GM18507 (cell line): ENCODE measurements around the gene BMPER.

Experiments
- DNase-seq: peaks from one replicate; pipeline ENCODE4 v3.0.0; 2011; ENCODE audit warnings: low read depth; ENCODE audit not compliant: insufficient read length; ENCODE audit errors: extremely low spot score
- FAIRE-seq: peaks from 2 replicates; lab custom pipeline; 2011; peaks lifted over from hg19 to GRCh38; lab: Jason Lieb, UNC

BMPER gene

GRCh38 chr7:33952824-33953223 is 47.5 kb downstream of the BMPER start:
- FAIRE-seq (no peak), DNase-seq (no peak)

- FAIRE-seq (no peak), DNase-seq (no peak)
Observed at GRCh38 chr7:33958104-33958503, 52.8 kb downstream of the BMPER start.

- no peak for DNase-seq
- no peak for FAIRE-seq
Observed at GRCh38 chr7:33959676-33960075, 54.3 kb downstream of the BMPER start.

GRCh38 chr7:33961948-33962347 is 56.6 kb downstream of the BMPER start:
- FAIRE-seq = no peak
- no peak for DNase-seq

GRCh38 chr7:33964417-33965182 is 59.3 kb downstream of the BMPER start:
- FAIRE-seq = no peak
- DNase-seq = no peak

- no peak for FAIRE-seq
- DNase-seq = no peak
Observed at GRCh38 chr7:33965183-33965744, 59.9 kb downstream of the BMPER start.

- FAIRE-seq (no peak), DNase-seq (no peak)
Observed at GRCh38 chr7:33968591-33968990, 63.3 kb downstream of the BMPER start.

GRCh38 chr7:33970536-33970935 is 65.2 kb downstream of the BMPER start:
- no peak for DNase-seq
- FAIRE-seq = no peak

- DNase-seq (no peak), FAIRE-seq (no peak)
Observed at GRCh38 chr7:33971106-33971505, 65.8 kb downstream of the BMPER start.

- no peak for DNase-seq
- FAIRE-seq = no peak
Observed at GRCh38 chr7:33973231-33974015, 68.1 kb downstream of the BMPER start.

- DNase-seq = no peak
Observed at GRCh38 chr7:33979300-33979806, 74.0 kb downstream of the BMPER start.

GRCh38 chr7:33979807-33980355 is 74.5 kb downstream of the BMPER start:
- no peak for DNase-seq
- FAIRE-seq = no peak

More at GRCh38 chr7:33979300-33979806, 74.0 kb downstream of the BMPER start:
- no peak for FAIRE-seq

- no peak for DNase-seq
- FAIRE-seq = no peak
Observed at GRCh38 chr7:33981226-33981625, 75.9 kb downstream of the BMPER start.

GRCh38 chr7:33981671-33982424 is 76.5 kb downstream of the BMPER start:
- no peak for DNase-seq

GRCh38 chr7:33982425-33982786 is 77.1 kb downstream of the BMPER start:
- FAIRE-seq (no peak), DNase-seq (no peak)

More at GRCh38 chr7:33981671-33982424, 76.5 kb downstream of the BMPER start:
- FAIRE-seq = no peak

GRCh38 chr7:33986451-33986850 is 81.1 kb downstream of the BMPER start:
- DNase-seq = no peak
- FAIRE-seq = no peak

GRCh38 chr7:33986951-33987947 is 81.9 kb downstream of the BMPER start:
- FAIRE-seq (no peak), DNase-seq (no peak)

- FAIRE-seq = no peak
- no peak for DNase-seq
Observed at GRCh38 chr7:33996899-33997298, 91.6 kb downstream of the BMPER start.
